ENCODE measurements around the gene MUC12. TPM values are rescaled to one million over a fixed set of nuclear protein-coding genes. Genes with fewer than 3 reads are reported as not detected.

The MUC12 gene
- total and polyA plus RNA-seq, 9 of the 15 experiments (the other 6 are each of a cell fraction or from before 2014, with no cell fraction given) = 0.23 to 1.2 (median 0.79) TPM; not detected in 1

DNA sequence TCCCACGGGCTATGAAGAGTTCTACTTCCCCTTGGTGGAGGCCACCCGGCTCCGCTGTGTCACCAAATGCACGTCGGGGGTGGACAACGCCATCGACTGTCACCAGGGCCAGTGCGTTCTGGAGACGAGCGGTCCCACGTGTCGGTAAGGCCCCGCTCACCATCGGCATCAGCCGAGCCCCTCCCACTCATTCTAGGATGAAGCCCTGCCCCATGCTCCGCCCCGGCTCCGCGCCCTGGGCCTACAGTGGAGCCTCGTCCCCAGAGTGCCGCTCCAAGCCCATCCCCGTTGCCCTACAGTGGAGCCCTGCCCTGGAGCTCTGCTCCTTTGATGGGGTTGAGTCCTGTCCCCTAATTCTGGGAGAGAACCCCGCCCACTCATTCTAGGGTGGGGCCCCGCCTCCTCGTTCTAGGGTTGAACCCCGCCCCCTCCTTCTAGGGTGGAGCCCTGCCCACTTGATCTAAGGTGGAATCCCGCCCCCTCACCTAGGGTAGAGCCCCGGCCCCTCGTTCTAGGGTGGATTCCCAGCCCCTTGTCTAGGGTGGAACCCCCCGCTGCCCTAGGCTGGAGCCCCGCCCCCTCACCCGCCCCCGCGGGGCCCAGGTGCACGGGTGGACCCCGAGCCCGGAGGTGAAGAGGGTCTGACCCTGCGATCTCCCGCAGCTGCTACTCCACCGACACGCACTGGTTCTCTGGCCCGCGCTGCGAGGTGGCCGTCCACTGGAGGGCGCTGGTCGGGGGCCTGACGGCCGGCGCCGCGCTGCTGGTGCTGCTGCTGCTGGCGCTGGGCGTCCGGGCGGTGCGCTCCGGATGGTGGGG lies 3.4 kb upstream of the MUC12 start (continued):
- TF ChIP-seq, protein P1, sequence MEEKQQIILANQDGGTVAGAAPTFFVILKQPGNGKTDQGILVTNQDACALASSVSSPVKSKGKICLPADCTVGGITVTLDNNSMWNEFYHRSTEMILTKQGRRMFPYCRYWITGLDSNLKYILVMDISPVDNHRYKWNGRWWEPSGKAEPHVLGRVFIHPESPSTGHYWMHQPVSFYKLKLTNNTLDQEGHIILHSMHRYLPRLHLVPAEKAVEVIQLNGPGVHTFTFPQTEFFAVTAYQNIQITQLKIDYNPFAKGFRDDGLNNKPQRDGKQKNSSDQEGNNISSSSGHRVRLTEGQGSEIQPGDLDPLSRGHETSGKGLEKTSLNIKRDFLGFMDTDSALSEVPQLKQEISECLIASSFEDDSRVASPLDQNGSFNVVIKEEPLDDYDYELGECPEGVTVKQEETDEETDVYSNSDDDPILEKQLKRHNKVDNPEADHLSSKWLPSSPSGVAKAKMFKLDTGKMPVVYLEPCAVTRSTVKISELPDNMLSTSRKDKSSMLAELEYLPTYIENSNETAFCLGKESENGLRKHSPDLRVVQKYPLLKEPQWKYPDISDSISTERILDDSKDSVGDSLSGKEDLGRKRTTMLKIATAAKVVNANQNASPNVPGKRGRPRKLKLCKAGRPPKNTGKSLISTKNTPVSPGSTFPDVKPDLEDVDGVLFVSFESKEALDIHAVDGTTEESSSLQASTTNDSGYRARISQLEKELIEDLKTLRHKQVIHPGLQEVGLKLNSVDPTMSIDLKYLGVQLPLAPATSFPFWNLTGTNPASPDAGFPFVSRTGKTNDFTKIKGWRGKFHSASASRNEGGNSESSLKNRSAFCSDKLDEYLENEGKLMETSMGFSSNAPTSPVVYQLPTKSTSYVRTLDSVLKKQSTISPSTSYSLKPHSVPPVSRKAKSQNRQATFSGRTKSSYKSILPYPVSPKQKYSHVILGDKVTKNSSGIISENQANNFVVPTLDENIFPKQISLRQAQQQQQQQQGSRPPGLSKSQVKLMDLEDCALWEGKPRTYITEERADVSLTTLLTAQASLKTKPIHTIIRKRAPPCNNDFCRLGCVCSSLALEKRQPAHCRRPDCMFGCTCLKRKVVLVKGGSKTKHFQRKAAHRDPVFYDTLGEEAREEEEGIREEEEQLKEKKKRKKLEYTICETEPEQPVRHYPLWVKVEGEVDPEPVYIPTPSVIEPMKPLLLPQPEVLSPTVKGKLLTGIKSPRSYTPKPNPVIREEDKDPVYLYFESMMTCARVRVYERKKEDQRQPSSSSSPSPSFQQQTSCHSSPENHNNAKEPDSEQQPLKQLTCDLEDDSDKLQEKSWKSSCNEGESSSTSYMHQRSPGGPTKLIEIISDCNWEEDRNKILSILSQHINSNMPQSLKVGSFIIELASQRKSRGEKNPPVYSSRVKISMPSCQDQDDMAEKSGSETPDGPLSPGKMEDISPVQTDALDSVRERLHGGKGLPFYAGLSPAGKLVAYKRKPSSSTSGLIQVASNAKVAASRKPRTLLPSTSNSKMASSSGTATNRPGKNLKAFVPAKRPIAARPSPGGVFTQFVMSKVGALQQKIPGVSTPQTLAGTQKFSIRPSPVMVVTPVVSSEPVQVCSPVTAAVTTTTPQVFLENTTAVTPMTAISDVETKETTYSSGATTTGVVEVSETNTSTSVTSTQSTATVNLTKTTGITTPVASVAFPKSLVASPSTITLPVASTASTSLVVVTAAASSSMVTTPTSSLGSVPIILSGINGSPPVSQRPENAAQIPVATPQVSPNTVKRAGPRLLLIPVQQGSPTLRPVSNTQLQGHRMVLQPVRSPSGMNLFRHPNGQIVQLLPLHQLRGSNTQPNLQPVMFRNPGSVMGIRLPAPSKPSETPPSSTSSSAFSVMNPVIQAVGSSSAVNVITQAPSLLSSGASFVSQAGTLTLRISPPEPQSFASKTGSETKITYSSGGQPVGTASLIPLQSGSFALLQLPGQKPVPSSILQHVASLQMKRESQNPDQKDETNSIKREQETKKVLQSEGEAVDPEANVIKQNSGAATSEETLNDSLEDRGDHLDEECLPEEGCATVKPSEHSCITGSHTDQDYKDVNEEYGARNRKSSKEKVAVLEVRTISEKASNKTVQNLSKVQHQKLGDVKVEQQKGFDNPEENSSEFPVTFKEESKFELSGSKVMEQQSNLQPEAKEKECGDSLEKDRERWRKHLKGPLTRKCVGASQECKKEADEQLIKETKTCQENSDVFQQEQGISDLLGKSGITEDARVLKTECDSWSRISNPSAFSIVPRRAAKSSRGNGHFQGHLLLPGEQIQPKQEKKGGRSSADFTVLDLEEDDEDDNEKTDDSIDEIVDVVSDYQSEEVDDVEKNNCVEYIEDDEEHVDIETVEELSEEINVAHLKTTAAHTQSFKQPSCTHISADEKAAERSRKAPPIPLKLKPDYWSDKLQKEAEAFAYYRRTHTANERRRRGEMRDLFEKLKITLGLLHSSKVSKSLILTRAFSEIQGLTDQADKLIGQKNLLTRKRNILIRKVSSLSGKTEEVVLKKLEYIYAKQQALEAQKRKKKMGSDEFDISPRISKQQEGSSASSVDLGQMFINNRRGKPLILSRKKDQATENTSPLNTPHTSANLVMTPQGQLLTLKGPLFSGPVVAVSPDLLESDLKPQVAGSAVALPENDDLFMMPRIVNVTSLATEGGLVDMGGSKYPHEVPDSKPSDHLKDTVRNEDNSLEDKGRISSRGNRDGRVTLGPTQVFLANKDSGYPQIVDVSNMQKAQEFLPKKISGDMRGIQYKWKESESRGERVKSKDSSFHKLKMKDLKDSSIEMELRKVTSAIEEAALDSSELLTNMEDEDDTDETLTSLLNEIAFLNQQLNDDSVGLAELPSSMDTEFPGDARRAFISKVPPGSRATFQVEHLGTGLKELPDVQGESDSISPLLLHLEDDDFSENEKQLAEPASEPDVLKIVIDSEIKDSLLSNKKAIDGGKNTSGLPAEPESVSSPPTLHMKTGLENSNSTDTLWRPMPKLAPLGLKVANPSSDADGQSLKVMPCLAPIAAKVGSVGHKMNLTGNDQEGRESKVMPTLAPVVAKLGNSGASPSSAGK (IDR thresholded peaks at IDR 0.05) = peak; percentile 71
- TF ChIP-seq HNRNPLL (IDR thresholded peaks at IDR 0.05; ENCODE audit: low read depth, low read length, poor library complexity, severe bottlenecking) = peak; percentile 27
- no peak for TF ChIP-seq RBM15 (IDR thresholded peaks at IDR 0.05; ENCODE audit: insufficient read depth, low read length)
- TF ChIP-seq DACH1 (IDR thresholded peaks at IDR 0.05; ENCODE audit: partially characterized antibody) = peak; percentile 44
- no peak for TF ChIP-seq POLR2A (conservative IDR thresholded peaks at IDR 0.05)
- TF ChIP-seq, protein P2, sequence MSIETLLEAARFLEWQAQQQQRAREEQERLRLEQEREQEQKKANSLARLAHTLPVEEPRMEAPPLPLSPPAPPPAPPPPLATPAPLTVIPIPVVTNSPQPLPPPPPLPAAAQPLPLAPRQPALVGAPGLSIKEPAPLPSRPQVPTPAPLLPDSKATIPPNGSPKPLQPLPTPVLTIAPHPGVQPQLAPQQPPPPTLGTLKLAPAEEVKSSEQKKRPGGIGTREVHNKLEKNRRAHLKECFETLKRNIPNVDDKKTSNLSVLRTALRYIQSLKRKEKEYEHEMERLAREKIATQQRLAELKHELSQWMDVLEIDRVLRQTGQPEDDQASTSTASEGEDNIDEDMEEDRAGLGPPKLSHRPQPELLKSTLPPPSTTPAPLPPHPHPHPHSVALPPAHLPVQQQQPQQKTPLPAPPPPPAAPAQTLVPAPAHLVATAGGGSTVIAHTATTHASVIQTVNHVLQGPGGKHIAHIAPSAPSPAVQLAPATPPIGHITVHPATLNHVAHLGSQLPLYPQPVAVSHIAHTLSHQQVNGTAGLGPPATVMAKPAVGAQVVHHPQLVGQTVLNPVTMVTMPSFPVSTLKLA (conservative IDR thresholded peaks at IDR 0.05) = peak in 1 of 2 experiments; percentile 71; a peak in 2 of 4 replicates
- peak; percentile 89 for TF ChIP-seq CREM (IDR thresholded peaks at IDR 0.05; ENCODE audit: low read depth)
- 0 out of 2 replicates have a peak, but pooled peaks have one; percentile 21 for TF ChIP-seq PHF8 (IDR thresholded peaks at IDR 0.05; ENCODE audit: borderline replicate concordance, low read length)
- TF ChIP-seq SIN3B (IDR thresholded peaks at IDR 0.05; ENCODE audit: low read depth) = peak; percentile 63; the same call in 1 of the 2 replicates
- TF ChIP-seq, protein P3, sequence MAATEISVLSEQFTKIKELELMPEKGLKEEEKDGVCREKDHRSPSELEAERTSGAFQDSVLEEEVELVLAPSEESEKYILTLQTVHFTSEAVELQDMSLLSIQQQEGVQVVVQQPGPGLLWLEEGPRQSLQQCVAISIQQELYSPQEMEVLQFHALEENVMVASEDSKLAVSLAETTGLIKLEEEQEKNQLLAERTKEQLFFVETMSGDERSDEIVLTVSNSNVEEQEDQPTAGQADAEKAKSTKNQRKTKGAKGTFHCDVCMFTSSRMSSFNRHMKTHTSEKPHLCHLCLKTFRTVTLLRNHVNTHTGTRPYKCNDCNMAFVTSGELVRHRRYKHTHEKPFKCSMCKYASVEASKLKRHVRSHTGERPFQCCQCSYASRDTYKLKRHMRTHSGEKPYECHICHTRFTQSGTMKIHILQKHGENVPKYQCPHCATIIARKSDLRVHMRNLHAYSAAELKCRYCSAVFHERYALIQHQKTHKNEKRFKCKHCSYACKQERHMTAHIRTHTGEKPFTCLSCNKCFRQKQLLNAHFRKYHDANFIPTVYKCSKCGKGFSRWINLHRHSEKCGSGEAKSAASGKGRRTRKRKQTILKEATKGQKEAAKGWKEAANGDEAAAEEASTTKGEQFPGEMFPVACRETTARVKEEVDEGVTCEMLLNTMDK (IDR thresholded peaks at IDR 0.05; ENCODE audit: borderline replicate concordance, insufficient read depth, low read depth, low read length, poor library complexity, severe bottlenecking) = peak; percentile 97

All from K562 (cell line).